K562 (cell line): ENCODE measurements around the gene PTGR3.

Experiments
- CBX5 ChIP-seq: IDR thresholded peaks from 2 replicates; pipeline ENCODE4 v1.6.1; 2014; ENCODE audit warnings: low read depth, borderline replicate concordance
- CBX8 ChIP-seq: fragments of 200-600 bp; sonication (generic); IDR thresholded peaks from 2 replicates; pipeline ENCODE4 v1.6.1; 2012; ENCODE audit warnings: borderline replicate concordance, mixed run types, low read depth, mild to moderate bottlenecking, moderate library complexity, mixed read lengths, low read length, control low read depth, inconsistent platforms; ENCODE audit not compliant: poor library complexity, severe bottlenecking; ENCODE audit errors: extremely low read depth
- CHD4 ChIP-seq: fragments of 200-600 bp; sonication (generic); IDR thresholded peaks from 3 replicates; pipeline ENCODE4 v1.6.1; 2012; ENCODE audit warnings: low read depth, mild to moderate bottlenecking, mixed read lengths, low read length, inconsistent platforms; ENCODE audit not compliant: insufficient read depth, insufficient replicate concordance, poor library complexity, severe bottlenecking
- CTCF ChIP-seq, 3 experiments: IDR thresholded peaks in 2 of 3; conservative IDR thresholded peaks in 1 of 3; 2 replicates each; pipeline ENCODE4 v1.5.1; 2011 to 2012; ENCODE audit warnings: low read length in 3 of 3, mild to moderate bottlenecking in 3 of 3, control low read depth in 2 of 3, improper control_type of control experiment in 1 of 3, inconsistent platforms in 1 of 3, low read depth in 1 of 3, mixed read lengths in 1 of 3, moderate library complexity in 1 of 3; ENCODE audit not compliant: insufficient read depth in 2 of 3
- EZH2 ChIP-seq: IDR thresholded peaks from 2 replicates; pipeline ENCODE4 v1.6.1; 2012; ENCODE audit warnings: low read depth, mild to moderate bottlenecking, inconsistent platforms, low read length, borderline replicate concordance
- FOXK1 ChIP-seq: sonication (generic); formaldehyde crosslinking; IDR thresholded peaks from 2 replicates; pipeline ENCODE4 v1.8.0; 2022; ENCODE audit warnings: missing genetic modification reagents, mild to moderate bottlenecking, borderline replicate concordance
- JUN ChIP-seq, 2 experiments: sonication (generic) in 1 of 2; formaldehyde crosslinking in 1 of 2; IDR thresholded peaks; 2 replicates each; pipeline versions ENCODE4 v1.6.1 to v1.8.0; 2012 to 2022; ENCODE audit warnings: borderline replicate concordance in 2 of 2, mild to moderate bottlenecking in 2 of 2, improper control_type of control experiment in 1 of 2, low read depth in 1 of 2, low read length in 1 of 2, missing genetic modification reagents in 1 of 2
- KDM4B ChIP-seq, 2 experiments: fragments of 450-650 bp in 1 of 2; sonication (generic) in 1 of 2; IDR thresholded peaks; 2 replicates each; pipeline ENCODE4 v1.6.1; 2016 to 2017; ENCODE audit warnings: borderline replicate concordance in 2 of 2, antibody characterized with exemption in 1 of 2, low read depth in 1 of 2, mild to moderate bottlenecking in 1 of 2
- MEF2D ChIP-seq: conservative IDR thresholded peaks from 2 replicates; pipeline ENCODE4 v1.6.1; 2016; ENCODE audit warnings: low read depth, missing genetic modification characterization, missing compliant biosample characterization
- POLR2AphosphoS5 ChIP-seq: IDR thresholded peaks from 2 replicates; pipeline ENCODE4 v1.6.1; 2011; ENCODE audit warnings: mild to moderate bottlenecking, low read depth, low read length, moderate library complexity; ENCODE audit not compliant: control insufficient read depth, insufficient read depth
- RFX7 ChIP-seq: fragments of 250-450 bp; sonication (Bioruptor Pico); IDR thresholded peaks from 2 replicates; pipeline ENCODE4 v1.5.1; 2021; ENCODE audit warnings: mild to moderate bottlenecking

GRCh38 chr18:75215663-75216062 is 6.7 kb upstream of the PTGR3 start:
- TF ChIP-seq CHD4, result no peak
- TF ChIP-seq KDM4B (IDR thresholded peaks at IDR 0.05; ENCODE audit: borderline replicate concordance in 2 of 2, low read depth in 1 of 2), result no peak
- TF ChIP-seq CBX5, result no peak
- no peak for TF ChIP-seq CTCF (IDR thresholded peaks at IDR 0.05 in 2 of 3, conservative IDR thresholded peaks at IDR 0.05 in 1 of 3; ENCODE audit: insufficient read depth in 2 of 3, low read depth in 1 of 3, low read length in 3 of 3)
- TF ChIP-seq JUN (IDR thresholded peaks at IDR 0.05; ENCODE audit: borderline replicate concordance, low read depth, low read length), result no peak
- no peak for TF ChIP-seq JUN (CRISPR knock-in tag; IDR thresholded peaks at IDR 0.05; ENCODE audit: borderline replicate concordance)
- TF ChIP-seq MEF2D, result no peak
- no peak for TF ChIP-seq FOXK1 (CRISPR knock-in tag)
- no peak for TF ChIP-seq CBX8
- no peak for TF ChIP-seq POLR2AphosphoS5
- no peak for TF ChIP-seq RFX7 (CRISPR knock-in tag)
- TF ChIP-seq EZH2, result no peak
